ENCODE results near the gene C1GALT1. TPM values are rescaled to one million over a fixed set of nuclear protein-coding genes. Genes with fewer than 3 reads are reported as not detected.

The C1GALT1 gene
- total RNA-seq, 1 experiment from 2014 or later: 27.2 TPM

GRCh38 chr7:7188091-7188490, 5.7 kb downstream of the C1GALT1 start:
- Histone ChIP-seq H3K79me2 (ENCODE audit: insufficient read depth, low read length) (peaks cover 97% of the 10 kb centered on the region), H3K9me3 (ENCODE audit: control insufficient read depth in 1 of 2, insufficient read depth in 1 of 2, low read depth in 1 of 2, low read length in 2 of 2) (no peaks in the 10 kb centered on the region; a peak in 1 of 4 replicates)
- RAD21 ChIA-PET (ENCODE audit: low non-redundant PET in 1 of 2, low total read pairs in 2 of 2, uncharacterized antibody in 2 of 2, unreplicated experiment in 2 of 2): no interaction called here

More at GRCh38 chr7:7188091-7188490, 5.7 kb downstream of the C1GALT1 start:
- H3K36me3 ChIP-seq (ENCODE audit: control insufficient read depth in 1 of 2, insufficient read depth in 2 of 2, low read length in 2 of 2): 0 out of 4 replicates have a peak, but pooled peaks cover 0 to 5% of the 10 kb centered on the region in 2 experiments
- intact Hi-C loops (cut with micrococcal nuclease): no loop called here
- ATAC-seq (no peak), DNase-seq (ENCODE audit: low read depth, low spot score) (no peak)
- no TSS peak for BruUV-seq (replicated peaks)
- peaks cover 2 to 8% of the 10 kb centered on the region in 2 experiments; a peak in 2 of 4 replicates for H3K4me1 ChIP-seq (ENCODE audit: control insufficient read depth in 1 of 2, insufficient read depth in 2 of 2, low read length in 2 of 2)
- H2AFZ ChIP-seq (ENCODE audit: low read depth, low read length, poor library complexity, severe bottlenecking): no peak overlapping the region
- no peaks in the 10 kb centered on the region for H3K9me2 ChIP-seq (ENCODE audit: insufficient read depth)
- no peak overlapping the region for H3K9ac ChIP-seq (ENCODE audit: low read length)
- no peaks in the 10 kb centered on the region for H3K27me3 ChIP-seq (ENCODE audit: insufficient read depth, low read length)
- H3K4me3 ChIP-seq (replicated peaks in 1 of 2; ENCODE audit: low read depth in 1 of 2, low read length in 2 of 2): no peak overlapping the region
- H3K27ac ChIP-seq (ENCODE audit: low read depth, low read length): no peak overlapping the region
- no peak for TF ChIP-seq REST (IDR thresholded peaks at IDR 0.05; ENCODE audit: low read depth)
- no peak for TF ChIP-seq RAD21 (IDR thresholded peaks at IDR 0.05; ENCODE audit: low read depth)
- no peak for TF ChIP-seq CEBPB (IDR thresholded peaks at IDR 0.05; ENCODE audit: low read depth)
- no peak for TF ChIP-seq JUND (IDR thresholded peaks at IDR 0.05)
- TF ChIP-seq ELF1 (IDR thresholded peaks at IDR 0.05; ENCODE audit: borderline replicate concordance, low read depth): no peak
- no peak for TF ChIP-seq EGR1 (IDR thresholded peaks at IDR 0.05; ENCODE audit: low read depth)
- no peak for TF ChIP-seq ATF3 (IDR thresholded peaks at IDR 0.05)
- TF ChIP-seq POLR2AphosphoS5 (IDR thresholded peaks at IDR 0.05; ENCODE audit: low read depth, low read length): no peak
- no peak for TF ChIP-seq EZH2phosphoT487 (IDR thresholded peaks at IDR 0.05; ENCODE audit: borderline replicate concordance)
- no peak for TF ChIP-seq CTCF (IDR thresholded peaks at IDR 0.05 in 2 of 3, conservative IDR thresholded peaks at IDR 0.05 in 1 of 3; ENCODE audit: borderline replicate concordance in 1 of 3, insufficient read depth in 1 of 3, low read depth in 2 of 3, low read length in 2 of 3)
- TF ChIP-seq MAX (IDR thresholded peaks at IDR 0.05): no peak
- no peak for TF ChIP-seq POLR2A (IDR thresholded peaks at IDR 0.05; ENCODE audit: borderline replicate concordance, extremely low read depth, insufficient read depth, insufficient read length)
- no peak for TF ChIP-seq CBX3 (IDR thresholded peaks at IDR 0.05; ENCODE audit: low read depth)
- CTCF ChIA-PET: no interaction called here
- no peak overlapping the region for H3K4me2 ChIP-seq (ENCODE audit: low read length)
- POLR2A ChIA-PET: no interaction called here
- no peaks in the 10 kb centered on the region for H4K20me1 ChIP-seq (ENCODE audit: insufficient read depth)

All from HCT116 (cell line).